ENCODE measurements around the gene TMEM218.

GRCh38 chr11:125073616-125074483 is 37.6 kb downstream of the TMEM218 start:
- TF ChIP-seq CEBPB (IDR thresholded peaks at IDR 0.05; ENCODE audit: borderline replicate concordance in 1 of 2, low read depth in 2 of 2, low read length in 2 of 2) (no peak), TCF12 (IDR thresholded peaks at IDR 0.05; ENCODE audit: low read depth, low read length) (no peak), ZBED1 (IDR thresholded peaks at IDR 0.05; ENCODE audit: borderline replicate concordance) (no peak), EP300 (IDR thresholded peaks at IDR 0.05; ENCODE audit: borderline replicate concordance in 1 of 2, control insufficient read depth in 1 of 2, low read depth in 2 of 2, low read length in 2 of 2) (no peak), RAD51 (IDR thresholded peaks at IDR 0.05) (no peak), POLR2A (IDR thresholded peaks at IDR 0.05; ENCODE audit: low read depth, low read length) (no peak), POLR2AphosphoS5 (IDR thresholded peaks at IDR 0.05; ENCODE audit: low read length) (no peak)
